ENCODE measurements around the gene NOL7.

DNA sequence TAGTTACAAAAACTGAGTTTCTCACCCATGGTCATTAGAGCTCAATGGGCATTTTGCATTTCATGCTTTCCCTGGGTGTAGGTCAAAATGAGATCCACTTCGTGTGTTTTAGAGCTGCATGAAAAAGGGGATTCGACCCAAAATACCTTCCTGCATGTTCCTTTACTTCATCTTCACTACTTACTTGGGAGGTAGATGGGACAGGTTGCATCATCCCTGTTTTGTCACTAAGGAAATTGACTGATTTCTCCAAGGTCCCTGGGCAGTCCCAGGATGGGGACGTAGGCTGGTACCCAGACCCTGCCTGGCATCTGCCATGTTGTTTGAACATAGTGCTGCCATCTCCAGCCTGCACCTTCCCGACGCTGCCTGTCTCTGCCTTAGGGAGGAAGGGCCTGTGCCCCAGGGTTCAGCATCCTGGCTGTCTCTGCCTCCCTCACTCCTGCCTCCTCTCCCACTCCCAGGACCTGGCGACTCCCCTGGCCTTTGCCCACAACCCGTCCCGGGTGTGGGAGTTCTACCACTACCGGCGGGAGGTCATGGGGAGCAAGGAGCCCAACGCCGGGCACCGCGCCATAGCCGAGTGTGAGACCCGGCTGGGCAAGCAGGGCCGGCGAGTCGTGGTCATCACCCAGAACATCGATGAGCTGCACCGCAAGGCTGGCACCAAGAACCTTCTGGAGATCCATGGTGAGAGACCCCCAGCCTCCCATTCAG is 23.8 kb upstream of the NOL7 start:
- TF ChIP-seq, protein P1, sequence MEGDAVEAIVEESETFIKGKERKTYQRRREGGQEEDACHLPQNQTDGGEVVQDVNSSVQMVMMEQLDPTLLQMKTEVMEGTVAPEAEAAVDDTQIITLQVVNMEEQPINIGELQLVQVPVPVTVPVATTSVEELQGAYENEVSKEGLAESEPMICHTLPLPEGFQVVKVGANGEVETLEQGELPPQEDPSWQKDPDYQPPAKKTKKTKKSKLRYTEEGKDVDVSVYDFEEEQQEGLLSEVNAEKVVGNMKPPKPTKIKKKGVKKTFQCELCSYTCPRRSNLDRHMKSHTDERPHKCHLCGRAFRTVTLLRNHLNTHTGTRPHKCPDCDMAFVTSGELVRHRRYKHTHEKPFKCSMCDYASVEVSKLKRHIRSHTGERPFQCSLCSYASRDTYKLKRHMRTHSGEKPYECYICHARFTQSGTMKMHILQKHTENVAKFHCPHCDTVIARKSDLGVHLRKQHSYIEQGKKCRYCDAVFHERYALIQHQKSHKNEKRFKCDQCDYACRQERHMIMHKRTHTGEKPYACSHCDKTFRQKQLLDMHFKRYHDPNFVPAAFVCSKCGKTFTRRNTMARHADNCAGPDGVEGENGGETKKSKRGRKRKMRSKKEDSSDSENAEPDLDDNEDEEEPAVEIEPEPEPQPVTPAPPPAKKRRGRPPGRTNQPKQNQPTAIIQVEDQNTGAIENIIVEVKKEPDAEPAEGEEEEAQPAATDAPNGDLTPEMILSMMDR (IDR thresholded peaks at IDR 0.05 in 2 of 3, conservative IDR thresholded peaks at IDR 0.05 in 1 of 3; ENCODE audit: borderline replicate concordance in 1 of 3, insufficient read depth in 1 of 3, low read depth in 2 of 3, low read length in 2 of 3) = no peak
- no peak for TF ChIP-seq ELF1 (IDR thresholded peaks at IDR 0.05; ENCODE audit: borderline replicate concordance, low read depth)
- TF ChIP-seq JUND (IDR thresholded peaks at IDR 0.05) = no peak
- no peak for TF ChIP-seq CBX3 (IDR thresholded peaks at IDR 0.05; ENCODE audit: low read depth)
- TF ChIP-seq EGR1 (IDR thresholded peaks at IDR 0.05; ENCODE audit: low read depth) = no peak
- no peak for TF ChIP-seq SP1 (IDR thresholded peaks at IDR 0.05; ENCODE audit: low read depth)
- TF ChIP-seq POLR2AphosphoS5 (IDR thresholded peaks at IDR 0.05; ENCODE audit: low read depth, low read length) = no peak
- no peak for TF ChIP-seq EZH2 (IDR thresholded peaks at IDR 0.05)
- TF ChIP-seq, protein P2, sequence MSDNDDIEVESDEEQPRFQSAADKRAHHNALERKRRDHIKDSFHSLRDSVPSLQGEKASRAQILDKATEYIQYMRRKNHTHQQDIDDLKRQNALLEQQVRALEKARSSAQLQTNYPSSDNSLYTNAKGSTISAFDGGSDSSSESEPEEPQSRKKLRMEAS (IDR thresholded peaks at IDR 0.05) = no peak
- no peak for TF ChIP-seq ZNF274 (IDR thresholded peaks at IDR 0.05; ENCODE audit: low read depth, low read length)
- TF ChIP-seq POLR2A (IDR thresholded peaks at IDR 0.05; ENCODE audit: borderline replicate concordance, extremely low read depth, insufficient read depth, insufficient read length) = no peak
- TF ChIP-seq EZH2phosphoT487 (IDR thresholded peaks at IDR 0.05; ENCODE audit: borderline replicate concordance) = no peak
